HepG2 (cell line): ENCODE data around the gene ALK. TPM values are rescaled to one million over a fixed set of nuclear protein-coding genes. Genes with fewer than 3 reads are reported as not detected.

Experiments
- ATAC-seq: fragments of 200-7000 bp; cut with Tn5 transposase; 3 replicates; pipeline ENCODE4 v1.9.1; 2020; ENCODE audit warnings: mild to moderate bottlenecking, moderate library complexity
- BruUV-seq: library from RNA; stranded (reverse); fragments of 400-500 nt; replicated peaks from 2 replicates; lab custom pipeline; 2021; lab: Mats Ljungman, UMichigan
- CTCF ChIA-PET: fragments of 300-600 bp; formaldehyde crosslinking; extraction: SDS; loops from one replicate; lab custom pipeline; 2021; ENCODE audit warnings: low total read pairs, inconsistent platforms, low intra/inter-chr PET ratio; lab: Yijun Ruan, JAX
- POLR2A ChIA-PET: fragments of 350-600 bp; sonication (Branson Sonifier 250); formaldehyde crosslinking; loops from one replicate; lab custom pipeline; 2020; ENCODE audit warnings: antibody characterized with exemption, inconsistent platforms; lab: Yijun Ruan, JAX
- DNase-seq: peaks from one replicate; pipeline ENCODE4 v3.0.0-alpha.2; 2015; ENCODE audit warnings: low spot score
- FAIRE-seq: peaks from 3 replicates; lab custom pipeline; 2011; peaks lifted over from hg19 to GRCh38; lab: Jason Lieb, UNC
- H2AFZ ChIP-seq: one replicate; pipeline ENCODE4 v1.6.1; 2011; ENCODE audit warnings: low read length, inconsistent platforms
- H3K27ac ChIP-seq: fragments of 300-600 bp; 3 replicates; pipeline ENCODE4 v1.8.0; 2011; ENCODE audit warnings: mixed run types, mild to moderate bottlenecking, mixed read lengths, low read length, inconsistent platforms; ENCODE audit not compliant: insufficient read depth; ENCODE audit errors: extremely low read length
- H3K27me3 ChIP-seq, 2 experiments: fragments of 200-600 bp in 1 of 2; 2 replicates in 1 of 2; 3 replicates in 1 of 2; pipeline versions ENCODE4 v1.6.0 to v1.8.0; 2011; ENCODE audit warnings: low read length in 2 of 2, mild to moderate bottlenecking in 2 of 2, moderate library complexity in 2 of 2, inconsistent platforms in 1 of 2; ENCODE audit not compliant: insufficient read depth in 2 of 2, control insufficient read depth in 1 of 2
- H3K36me3 ChIP-seq, 2 experiments: fragments of 200-600 bp in 1 of 2; replicated peaks in 1 of 2; 2 replicates in 1 of 2; 3 replicates in 1 of 2; pipeline versions ENCODE4 v1.5.1 to v1.8.0; 2011; ENCODE audit warnings: low read length in 2 of 2, inconsistent platforms in 1 of 2; ENCODE audit not compliant: insufficient read depth in 2 of 2, control insufficient read depth in 1 of 2
- H3K4me1 ChIP-seq: 2 replicates; pipeline ENCODE4 v1.5.1; 2012; ENCODE audit warnings: low read length, inconsistent platforms; ENCODE audit not compliant: insufficient read depth
- H3K4me2 ChIP-seq: 2 replicates; pipeline ENCODE4 v1.6.0; 2011; ENCODE audit warnings: low read depth, low read length, inconsistent platforms
- H3K4me3 ChIP-seq, 3 experiments: fragments of 200-600 bp in 1 of 3; sonication (generic), shearing (Covaris generic) in 1 of 3; replicated peaks in 1 of 3; 2 replicates each; pipeline ENCODE4 v1.5.1; 2011 to 2016; ENCODE audit warnings: low read length in 3 of 3, inconsistent platforms in 2 of 3, low read depth in 2 of 3, mild to moderate bottlenecking in 2 of 3, control low read depth in 1 of 3, mixed read lengths in 1 of 3; ENCODE audit not compliant: insufficient read depth in 1 of 3
- H3K79me2 ChIP-seq: one replicate; pipeline ENCODE4 v1.6.1; 2011; ENCODE audit warnings: low read length, inconsistent platforms; ENCODE audit not compliant: insufficient read depth
- H3K9ac ChIP-seq: 2 replicates; pipeline ENCODE4 v1.6.0; 2011; ENCODE audit warnings: mild to moderate bottlenecking, low read depth, low read length, inconsistent platforms; ENCODE audit not compliant: insufficient read depth
- H3K9me3 ChIP-seq: 2 replicates; pipeline ENCODE4 v1.5.1; 2012; ENCODE audit warnings: mild to moderate bottlenecking, low read length
- H4K20me1 ChIP-seq: 2 replicates; pipeline ENCODE4 v1.6.0; 2011; ENCODE audit warnings: inconsistent platforms, mild to moderate bottlenecking, low read length, moderate library complexity; ENCODE audit not compliant: insufficient read depth
- ARID4A ChIP-seq: sonication (generic); formaldehyde crosslinking; IDR thresholded peaks from 2 replicates; pipeline ENCODE4 v1.5.0; 2020; ENCODE audit warnings: mild to moderate bottlenecking, missing genetic modification reagents, borderline replicate concordance
- POLR2G ChIP-seq: fragments of 200-400 bp; formaldehyde crosslinking; IDR thresholded peaks from 2 replicates; pipeline ENCODE4 v1.6.1; 2018; ENCODE audit warnings: mild to moderate bottlenecking, low read depth, low read length, moderate library complexity
- ZNF296 ChIP-seq: sonication (generic); formaldehyde crosslinking; conservative IDR thresholded peaks from 2 replicates; pipeline ENCODE4 v1.5.0; 2020; ENCODE audit warnings: mild to moderate bottlenecking, missing genetic modification reagents
- ZNF331 ChIP-seq: sonication (generic); formaldehyde crosslinking; IDR thresholded peaks from 2 replicates; pipeline ENCODE4 v1.4.0; 2020; ENCODE audit warnings: missing genetic modification reagents
- ZNF430 ChIP-seq: sonication (generic); formaldehyde crosslinking; IDR thresholded peaks from 2 replicates; pipeline ENCODE4 v1.9.0; 2021; ENCODE audit warnings: mild to moderate bottlenecking, missing genetic modification reagents
- ZNF605 ChIP-seq: sonication (generic); formaldehyde crosslinking; IDR thresholded peaks from 2 replicates; pipeline ENCODE4 v1.8.0; 2022; ENCODE audit warnings: mild to moderate bottlenecking, missing genetic modification reagents
- ZNF768 ChIP-seq: sonication (generic); formaldehyde crosslinking; IDR thresholded peaks from 2 replicates; pipeline ENCODE4 v1.4.0; 2020; ENCODE audit warnings: missing genetic modification reagents
- ZNF780A ChIP-seq: sonication (generic); formaldehyde crosslinking; IDR thresholded peaks from 2 replicates; pipeline ENCODE4 v1.8.0; 2022; ENCODE audit warnings: mild to moderate bottlenecking, missing genetic modification reagents, moderate library complexity
- ZSCAN31 ChIP-seq: sonication (generic); formaldehyde crosslinking; IDR thresholded peaks from 2 replicates; pipeline ENCODE4 v1.5.0; 2020; ENCODE audit warnings: low read depth, mild to moderate bottlenecking, missing genetic modification reagents
- WGBS: methylation state at CpG from one replicate; pipeline ENCODE4 v1.1.6; 2017; ENCODE audit warnings: low lambda C conversion rate; 5-methylcytosine and 5-hydroxymethylcytosine counted together
- in situ Hi-C: cut with HindIII; loops from 2 replicates; pipeline ENCODE4 v1.10.0; 2017; ENCODE audit warnings: low pct_unique_long_range_greater_than_20kb; ENCODE audit not compliant: extremely low pct_ligation_motif_present
- intact Hi-C: fragments of 100-400 bp; cut with micrococcal nuclease; formaldehyde crosslinking; loops from one replicate; pipeline ENCODE4 v1.10.0; 2022; ENCODE audit not compliant: unreplicated experiment
- polyA plus RNA-seq, 8 experiments: library from polyadenylated mRNA; depleted of rRNA in 3 of 8; stranded (reverse) in 7 of 8; unstranded in 1 of 8; fragments of >200 nt; fragmentation: Illumina TruSeq in 4 of 8; extraction: Trizol in 4 of 8; gene quantifications; 2 replicates each; pipeline versions ENCODE4 v1.2.1 to v1.2.3, GENCODE V29; 2011 to 2016; ENCODE audit warnings: low read depth in 4 of 8, missing spikeins in 1 of 8, mixed read lengths in 1 of 8; ENCODE audit not compliant: insufficient read depth in 1 of 8
- total RNA-seq, 5 experiments: library from RNA; depleted of rRNA; stranded (reverse); fragments of >200 nt; fragmentation: Illumina TruSeq; extraction: Trizol; gene quantifications; 2 replicates each; pipeline ENCODE4 v1.2.3, GENCODE V29; 2016; ENCODE audit warnings: low read depth in 1 of 5

ALK gene
- total and polyA plus RNA-seq, 2 of the 13 experiments (the other 11 are each of a cell fraction or from before 2014, with no cell fraction given): not detected

DNA sequence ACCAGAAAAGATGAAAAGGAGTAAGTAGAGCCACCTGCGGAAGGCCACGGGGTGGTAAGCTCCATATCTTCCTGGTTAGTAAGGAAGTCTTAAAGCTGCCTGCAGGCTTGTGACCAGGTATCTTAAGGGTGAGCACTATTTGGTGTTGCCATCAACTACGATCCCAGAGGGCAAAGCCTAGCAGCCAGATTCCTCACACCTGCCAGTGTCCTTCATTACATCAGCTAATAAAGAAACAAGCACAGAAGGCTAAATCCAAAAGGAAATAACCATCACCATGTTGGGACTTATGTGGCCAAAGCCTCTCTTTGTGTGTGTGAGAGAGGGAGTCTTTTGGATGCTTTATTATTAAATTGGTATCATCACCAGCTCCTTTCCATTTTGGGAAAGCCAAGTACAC, 123.5 kb downstream of the ALK start:
- Histone ChIP-seq H3K9me3 (no peaks in the 10 kb centered on the region), H3K9ac (no peak overlapping the region), H2AFZ (no peak overlapping the region), H3K79me2 (no peaks in the 10 kb centered on the region), H3K36me3 (no peaks in the 10 kb centered on the region), H3K4me2 (no peak overlapping the region), H3K27ac (no peak overlapping the region)
- FAIRE-seq (no peak), ATAC-seq (no peak)
- POLR2A ChIA-PET: no interaction called here
- no TSS peak for BruUV-seq
- in situ Hi-C loops: no loop called here
- TF ChIP-seq POLR2G: no peak
- no peak for TF ChIP-seq ZNF296 (CRISPR knock-in tag)
- TF ChIP-seq ARID4A (CRISPR knock-in tag): no peak
- TF ChIP-seq ZNF768 (CRISPR knock-in tag): no peak
- no peak for TF ChIP-seq ZNF780A (CRISPR knock-in tag)
- no peak for TF ChIP-seq ZNF331
- TF ChIP-seq ZNF430 (CRISPR knock-in tag): no peak
- TF ChIP-seq ZSCAN31 (CRISPR knock-in tag): no peak
- TF ChIP-seq ZNF605 (CRISPR knock-in tag): no peak
- TF ChIP-seq, all 625 proteins: peak for 0
- no peak for DNase-seq
- Histone ChIP-seq H3K27me3 (no peaks in the 10 kb centered on the region), H4K20me1 (no peaks in the 10 kb centered on the region), H3K4me1 (no peaks in the 10 kb centered on the region), H3K4me3 (no peak overlapping the region)
- WGBS: 13% methylated on average over 2 of the region's 3 CpGs
- CTCF ChIA-PET: no interaction called here
- intact Hi-C loops: no loop called here
